Measurements from ENCODE around the gene FXYD6.

DNA sequence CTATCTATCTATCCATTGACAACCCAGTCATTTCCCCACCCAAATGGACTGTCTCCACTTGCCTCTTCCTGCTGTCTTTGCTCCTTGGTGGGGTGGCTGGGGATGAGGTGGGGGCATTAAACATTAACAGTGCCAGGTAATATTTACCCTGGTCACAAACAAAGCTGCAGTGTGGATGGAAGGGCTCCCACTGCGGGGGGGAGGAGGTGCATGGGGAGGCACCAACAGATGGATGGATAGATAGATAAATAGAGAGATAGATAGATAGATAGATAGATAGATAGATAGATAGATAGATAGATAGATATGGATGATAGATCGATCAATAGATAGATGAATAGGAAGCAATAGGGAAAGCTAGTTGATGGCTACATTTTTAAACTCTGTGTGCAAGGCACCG is 49.6 kb downstream of the FXYD6 start:
- TF ChIP-seq CTCF (conservative IDR thresholded peaks at IDR 0.05) (no peak), ZFX (IDR thresholded peaks at IDR 0.05) (no peak)

All from C4-2B (cell line).